Neural cell (in vitro differentiated cells): ENCODE results near the gene LYSMD3. TPM values are rescaled to one million over a fixed set of nuclear protein-coding genes. Genes with fewer than 3 reads are reported as not detected.

Experiments used
- H2AFZ ChIP-seq: fragments of 200-600, 300-800 bp; sonication (generic), shearing (Covaris generic); 2 replicates; pipeline ENCODE4 v1.6.0; 2014; ENCODE audit warnings: low read depth, mild to moderate bottlenecking, antibody characterized with exemption, low read length, moderate library complexity
- H3F3A ChIP-seq: fragments of 200-600 bp; shearing (Covaris generic); 2 replicates; pipeline ENCODE4 v1.6.1; 2016; ENCODE audit warnings: mild to moderate bottlenecking, moderate library complexity, mixed read lengths, antibody characterized with exemption, low read length; ENCODE audit not compliant: insufficient read depth, poor library complexity, severe bottlenecking
- H3K27ac ChIP-seq: fragments of 200-600, 300-800 bp; sonication (generic), shearing (Covaris generic); 2 replicates; pipeline ENCODE4 v1.5.1; 2014; ENCODE audit warnings: mild to moderate bottlenecking, low read length, moderate library complexity
- H3K27me3 ChIP-seq: fragments of 300-800, 200-600 bp; sonication (generic), shearing (Covaris generic); 2 replicates; pipeline ENCODE4 v1.6.0; 2014; ENCODE audit warnings: mild to moderate bottlenecking, low read depth, low read length, moderate library complexity; ENCODE audit not compliant: insufficient read depth
- H3K36me3 ChIP-seq: fragments of 300-800, 200-600 bp; sonication (generic), shearing (Covaris generic); 2 replicates; pipeline ENCODE4 v1.5.1; 2014; ENCODE audit warnings: mild to moderate bottlenecking, antibody characterized with exemption, low read length, moderate library complexity; ENCODE audit not compliant: insufficient read depth
- H3K4me2 ChIP-seq: fragments of 300-800, 200-600 bp; sonication (generic), shearing (Covaris generic); 2 replicates; pipeline ENCODE4 v1.6.0; 2014; ENCODE audit warnings: mild to moderate bottlenecking, low read length
- H3K4me3 ChIP-seq: fragments of 300-800, 200-600 bp; sonication (generic), shearing (Covaris generic); 2 replicates; pipeline ENCODE4 v1.5.1; 2014; ENCODE audit warnings: mild to moderate bottlenecking, low read length, moderate library complexity
- H3K79me2 ChIP-seq: fragments of 200-600 bp; shearing (Covaris generic); replicated peaks from 2 replicates; pipeline ENCODE4 v1.6.0; 2014; ENCODE audit warnings: mild to moderate bottlenecking, low read length, moderate library complexity; ENCODE audit not compliant: insufficient read depth
- H3K9ac ChIP-seq: fragments of 300-800, 200-600 bp; sonication (generic), shearing (Covaris generic); 2 replicates; pipeline ENCODE4 v1.6.1; 2016; ENCODE audit warnings: mild to moderate bottlenecking, low read length, mixed read lengths
- H3K9me2 ChIP-seq: fragments of 200-600 bp; shearing (Covaris generic); 2 replicates; pipeline ENCODE4 v1.6.1; 2016; ENCODE audit warnings: mild to moderate bottlenecking, low read length, mixed read lengths; ENCODE audit not compliant: insufficient read depth
- H3K9me3 ChIP-seq: fragments of 200-600, 300-800 bp; sonication (generic), shearing (Covaris generic); 2 replicates; pipeline ENCODE4 v1.6.1; 2016; ENCODE audit warnings: mild to moderate bottlenecking, mixed run types, low read length, moderate library complexity, mixed read lengths
- H4K20me1 ChIP-seq: fragments of 200-600 bp; shearing (Covaris generic); 2 replicates; pipeline ENCODE4 v1.6.1; 2016; ENCODE audit warnings: mild to moderate bottlenecking, mixed run types; ENCODE audit not compliant: insufficient read depth
- CTCF ChIP-seq: fragments of 450-650 bp; IDR thresholded peaks from 2 replicates; pipeline ENCODE4 v1.5.1; 2014; ENCODE audit warnings: antibody characterized with exemption, mild to moderate bottlenecking, moderate library complexity; ENCODE audit not compliant: poor library complexity, severe bottlenecking
- EP300 ChIP-seq: fragments of 450-650 bp; conservative IDR thresholded peaks from 2 replicates; pipeline ENCODE4 v1.6.1; 2014; ENCODE audit warnings: antibody characterized with exemption, mild to moderate bottlenecking, moderate library complexity; ENCODE audit not compliant: poor library complexity, severe bottlenecking
- EZH2 ChIP-seq: fragments of 200-600, 300-800 bp; shearing (Covaris generic), sonication (generic); IDR thresholded peaks from 2 replicates; pipeline ENCODE4 v1.6.1; 2014; ENCODE audit warnings: antibody characterized with exemption, low read length, borderline replicate concordance, mild to moderate bottlenecking; ENCODE audit not compliant: insufficient read depth, poor library complexity, severe bottlenecking
- MXI1 ChIP-seq: fragments of 450-650 bp; conservative IDR thresholded peaks from 2 replicates; pipeline ENCODE4 v1.6.1; 2014; ENCODE audit warnings: antibody characterized with exemption, mild to moderate bottlenecking; ENCODE audit not compliant: poor library complexity, severe bottlenecking
- POLR2AphosphoS5 ChIP-seq: IDR thresholded peaks from 2 replicates; pipeline ENCODE4 v1.6.1; 2012
- RAD21 ChIP-seq: fragments of 450-650 bp; conservative IDR thresholded peaks from 2 replicates; pipeline ENCODE4 v1.6.1; 2014; ENCODE audit warnings: antibody characterized with exemption, mild to moderate bottlenecking, moderate library complexity
- REST ChIP-seq: IDR thresholded peaks from 2 replicates; pipeline ENCODE4 v1.6.1; 2012; ENCODE audit warnings: borderline replicate concordance
- SMC3 ChIP-seq: fragments of 450-650 bp; conservative IDR thresholded peaks from 2 replicates; pipeline ENCODE4 v1.6.1; 2014; ENCODE audit warnings: antibody characterized with exemption, mild to moderate bottlenecking, moderate library complexity; ENCODE audit not compliant: poor library complexity
- TAF1 ChIP-seq: IDR thresholded peaks from 2 replicates; pipeline ENCODE4 v1.6.1; 2012; ENCODE audit warnings: low read depth
- polyA plus RNA-seq: library from polyadenylated mRNA; depleted of rRNA; stranded (reverse); fragments of >200 nt; gene quantifications from 2 replicates; pipeline ENCODE4 v1.2.3, GENCODE V29; 2014

Gene LYSMD3
- polyA plus RNA-seq, 1 donor from 2014 or later = 11.1 TPM

GRCh38 chr5:90534922-90535321, 5.5 kb upstream of the LYSMD3 start:
- no peaks in the 10 kb centered on the region for H3K36me3 ChIP-seq
- no peak overlapping the region for H3K4me3 ChIP-seq
- TF ChIP-seq SMC3 (no peak), POLR2AphosphoS5 (no peak), RAD21 (no peak), MXI1 (no peak), REST (no peak), EZH2 (no peak), TAF1 (no peak), CTCF (no peak), EP300 (no peak)
- no peak overlapping the region for H3K27ac ChIP-seq
- H3K79me2 ChIP-seq = no peaks in the 10 kb centered on the region
- no peaks in the 10 kb centered on the region for H3F3A ChIP-seq
- no peak overlapping the region for H3K9ac ChIP-seq
- no peaks in the 10 kb centered on the region for H3K27me3 ChIP-seq
- H4K20me1 ChIP-seq = no peaks in the 10 kb centered on the region
- H3K4me2 ChIP-seq = no peak overlapping the region
- no peak overlapping the region for H2AFZ ChIP-seq
- no peaks in the 10 kb centered on the region for H3K9me2 ChIP-seq
- H3K9me3 ChIP-seq = no peaks in the 10 kb centered on the region

GRCh38 chr5:90533794-90534193, 4.4 kb upstream of the LYSMD3 start:
- TF ChIP-seq RAD21 (no peak), SMC3 (no peak), REST (no peak), TAF1 (no peak), POLR2AphosphoS5 (no peak), CTCF (no peak), EP300 (no peak), MXI1 (no peak), EZH2 (no peak)
- no peak overlapping the region for H3K9ac ChIP-seq

More at GRCh38 chr5:90533794-90534193, 4.4 kb upstream of the LYSMD3 start:
- H3K4me2 ChIP-seq = no peak overlapping the region
- no peak overlapping the region for H3K4me3 ChIP-seq
- H3K27ac ChIP-seq = no peak overlapping the region
- no peaks in the 10 kb centered on the region for H3K27me3 ChIP-seq
- H3K79me2 ChIP-seq = no peaks in the 10 kb centered on the region
- no peaks in the 10 kb centered on the region for H3K36me3 ChIP-seq
- no peaks in the 10 kb centered on the region for H3F3A ChIP-seq
- no peaks in the 10 kb centered on the region for H3K9me3 ChIP-seq
- H4K20me1 ChIP-seq = no peaks in the 10 kb centered on the region
- H3K9me2 ChIP-seq = no peaks in the 10 kb centered on the region
- H2AFZ ChIP-seq = no peak overlapping the region
